AG10803 (cell line): ENCODE results near the gene KIFC3.
"Not testable (repeated sequence)": the region's sequence is repeated elsewhere in the genome, so short reads cannot be mapped to it uniquely, and the experiment has no call there.

ENCODE experiments used
- DNase-seq: peaks from one replicate; pipeline ENCODE4 v3.0.0; 2010; ENCODE audit warnings: low read depth
- H3K4me3 ChIP-seq: 2 replicates; pipeline ENCODE4 v1.5.1; 2011; ENCODE audit warnings: mild to moderate bottlenecking, low read length, control low read depth
- TF ChIP-seq, protein P1 (sequence below): conservative IDR thresholded peaks from 2 replicates; pipeline ENCODE4 v1.5.1; 2011; ENCODE audit warnings: mild to moderate bottlenecking, low read length, control low read depth, inconsistent platforms

The KIFC3 gene

DNA sequence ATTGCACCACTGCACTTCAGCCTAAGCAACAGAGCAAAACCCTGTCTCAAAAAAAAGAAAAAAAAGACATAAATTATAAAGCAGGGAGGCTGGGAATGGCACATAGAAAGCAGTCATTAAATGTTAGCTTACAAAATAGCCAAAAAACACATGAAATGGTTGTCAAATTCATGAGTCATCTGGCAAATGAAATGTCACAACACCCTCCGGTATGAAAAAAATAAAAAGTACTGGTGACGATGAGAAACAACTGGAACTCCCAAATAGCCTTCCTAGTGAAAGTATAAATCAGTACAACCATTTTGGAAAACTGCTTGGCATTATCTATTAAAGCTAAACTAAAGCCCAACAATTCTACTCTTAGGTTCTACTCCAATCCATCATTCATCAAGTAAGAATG lies 70.3 kb downstream of the KIFC3 start:
- TF ChIP-seq, protein P1, sequence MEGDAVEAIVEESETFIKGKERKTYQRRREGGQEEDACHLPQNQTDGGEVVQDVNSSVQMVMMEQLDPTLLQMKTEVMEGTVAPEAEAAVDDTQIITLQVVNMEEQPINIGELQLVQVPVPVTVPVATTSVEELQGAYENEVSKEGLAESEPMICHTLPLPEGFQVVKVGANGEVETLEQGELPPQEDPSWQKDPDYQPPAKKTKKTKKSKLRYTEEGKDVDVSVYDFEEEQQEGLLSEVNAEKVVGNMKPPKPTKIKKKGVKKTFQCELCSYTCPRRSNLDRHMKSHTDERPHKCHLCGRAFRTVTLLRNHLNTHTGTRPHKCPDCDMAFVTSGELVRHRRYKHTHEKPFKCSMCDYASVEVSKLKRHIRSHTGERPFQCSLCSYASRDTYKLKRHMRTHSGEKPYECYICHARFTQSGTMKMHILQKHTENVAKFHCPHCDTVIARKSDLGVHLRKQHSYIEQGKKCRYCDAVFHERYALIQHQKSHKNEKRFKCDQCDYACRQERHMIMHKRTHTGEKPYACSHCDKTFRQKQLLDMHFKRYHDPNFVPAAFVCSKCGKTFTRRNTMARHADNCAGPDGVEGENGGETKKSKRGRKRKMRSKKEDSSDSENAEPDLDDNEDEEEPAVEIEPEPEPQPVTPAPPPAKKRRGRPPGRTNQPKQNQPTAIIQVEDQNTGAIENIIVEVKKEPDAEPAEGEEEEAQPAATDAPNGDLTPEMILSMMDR: no peak
- DNase-seq: peak; percentile 89
- H3K4me3 ChIP-seq: no peak overlapping the region

DNA sequence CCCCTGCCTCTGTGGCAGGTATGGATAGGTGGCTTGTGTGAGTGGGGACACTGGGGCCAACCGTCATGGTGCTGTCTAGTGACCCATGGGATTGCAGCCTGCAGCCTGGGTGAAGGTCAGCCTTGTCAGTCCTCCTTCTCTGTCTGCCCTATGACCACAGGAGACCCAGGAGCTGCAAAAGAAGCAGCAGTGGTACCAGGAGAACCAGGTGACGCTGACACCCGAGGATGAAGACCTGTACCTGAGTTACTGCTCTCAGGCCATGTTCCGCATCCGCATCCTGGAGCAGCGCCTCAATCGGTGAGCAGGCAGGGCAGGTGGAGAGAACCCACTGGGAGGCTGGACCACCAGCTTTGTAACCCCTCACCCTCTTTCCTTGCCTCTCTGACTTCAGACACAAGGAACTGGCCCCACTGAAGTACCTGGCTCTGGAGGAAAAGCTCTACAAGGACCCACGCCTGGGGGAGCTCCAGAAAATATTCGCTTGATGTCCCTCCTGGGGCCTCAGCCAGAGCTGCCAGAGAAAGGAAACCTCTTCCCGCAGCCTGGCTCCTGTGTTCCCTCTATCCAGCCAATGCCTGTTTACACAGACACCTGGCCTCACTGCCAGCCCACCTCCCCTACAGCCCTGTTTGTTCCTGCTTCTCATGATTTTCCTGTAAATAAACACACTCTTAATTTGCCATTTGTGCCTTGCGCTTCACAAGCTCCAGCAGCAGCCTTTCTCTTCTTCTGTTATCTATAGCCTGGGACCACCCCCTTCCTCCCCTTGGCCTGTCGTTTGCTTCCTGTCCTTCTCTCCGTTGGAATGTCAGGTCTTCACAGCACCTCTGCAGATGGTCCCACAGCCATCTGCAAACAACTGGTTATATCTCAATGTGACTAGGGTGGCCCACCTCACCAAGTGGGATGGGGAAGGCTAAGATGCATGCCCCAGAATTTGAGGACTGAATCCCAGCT lies 71.2 kb downstream of the KIFC3 start:
- H3K4me3 ChIP-seq: no peak overlapping the region
- no peak for DNase-seq
- TF ChIP-seq, protein P1: no peak

DNA sequence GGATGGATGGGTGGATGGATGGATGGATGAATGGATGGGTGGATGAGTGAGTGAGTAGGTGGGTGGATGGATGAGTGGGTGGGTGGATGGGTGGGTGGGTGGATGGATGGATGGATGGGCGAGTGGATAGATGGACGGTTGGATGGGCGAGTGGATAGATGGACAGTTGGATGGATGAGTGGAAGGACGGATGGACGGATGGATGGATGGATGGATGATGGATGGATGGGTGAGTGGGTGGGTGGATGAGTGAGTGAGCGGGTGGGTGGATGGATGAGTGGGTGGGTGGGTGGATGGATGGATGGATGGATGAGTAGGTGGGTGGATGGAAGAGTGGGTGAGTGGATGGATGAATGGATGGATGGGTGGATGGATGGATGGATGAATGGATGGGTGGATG lies 72.4 kb downstream of the KIFC3 start:
- DNase-seq, H3K4me3 ChIP-seq: not testable (repeated sequence)

DNA sequence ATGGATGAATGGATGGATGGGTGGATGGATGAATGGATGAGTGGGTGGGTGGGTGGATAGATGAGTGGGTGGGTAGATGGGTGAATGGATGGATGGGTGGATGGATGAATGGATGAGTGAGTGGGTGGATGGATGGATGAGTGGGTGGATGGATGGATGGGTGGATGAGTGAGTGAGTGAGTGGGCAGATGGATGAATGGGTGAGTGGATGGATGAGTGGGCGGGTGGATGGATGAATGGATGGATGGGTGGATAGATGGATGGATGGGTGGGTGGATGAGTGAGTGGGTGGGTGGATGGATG lies 73.2 kb downstream of the KIFC3 start:
- no peak for DNase-seq
- H3K4me3 ChIP-seq: no peak overlapping the region
- TF ChIP-seq, protein P1: no peak

DNA sequence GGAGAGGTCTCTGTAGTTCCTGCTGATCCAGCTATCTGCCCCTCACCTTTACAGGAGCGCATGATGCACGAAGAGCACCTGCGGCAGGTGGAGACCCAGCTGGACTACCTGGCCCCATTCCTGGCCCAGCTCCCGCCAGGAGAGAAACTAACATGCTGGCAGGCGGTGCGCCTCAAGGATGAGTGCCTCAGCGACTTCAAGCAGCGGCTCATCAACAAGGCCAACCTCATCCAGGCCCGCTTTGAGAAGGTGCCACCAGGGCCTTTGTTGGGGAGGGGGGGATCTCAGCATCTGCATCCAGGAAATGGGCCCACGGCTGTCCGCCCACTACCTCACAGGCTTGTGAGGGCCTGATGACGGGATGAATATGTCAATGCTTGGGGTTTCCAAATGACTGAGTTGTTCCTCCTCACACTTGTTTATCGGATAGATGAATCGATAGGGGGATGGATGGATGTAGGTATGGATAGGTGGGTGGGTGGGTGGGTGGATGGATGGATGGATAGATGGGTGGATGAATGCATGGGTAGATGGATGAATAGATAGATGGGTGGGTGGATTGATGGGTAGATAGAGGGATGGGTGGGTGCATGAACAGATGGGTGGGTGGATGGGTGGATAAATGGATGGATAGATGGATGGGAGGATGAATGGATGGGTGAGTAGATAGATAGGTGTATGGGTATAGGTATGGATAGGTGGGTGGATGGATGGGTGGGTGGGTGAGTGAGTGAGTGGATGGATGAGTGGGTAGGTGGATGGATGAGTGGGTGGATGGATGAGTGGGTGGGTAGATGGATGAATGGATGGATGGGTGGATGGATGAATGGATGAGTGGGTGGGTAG lies 73.7 kb downstream of the KIFC3 start:
- DNase-seq: no peak
- no peak overlapping the region for H3K4me3 ChIP-seq
- TF ChIP-seq, protein P1: no peak

DNA sequence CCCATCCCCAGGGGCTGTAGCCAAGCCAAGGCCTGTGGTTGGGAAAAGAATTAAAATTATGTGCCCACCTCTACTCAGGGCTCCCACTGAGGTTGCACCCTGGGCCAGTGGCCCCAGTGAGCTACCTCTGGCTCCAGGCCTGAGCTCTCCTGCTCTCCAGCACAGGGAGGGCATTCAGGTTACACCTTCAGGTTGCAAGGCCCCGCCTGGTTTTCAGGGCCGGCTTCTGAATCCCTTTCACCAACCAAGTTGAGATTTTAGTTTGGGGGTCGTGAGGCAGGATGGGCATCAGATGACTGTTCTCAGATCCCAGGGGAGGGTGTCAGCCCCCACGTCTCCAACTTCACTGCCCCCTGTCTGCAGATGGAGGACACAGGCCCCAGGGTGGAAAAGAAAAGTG lies 74.7 kb downstream of the KIFC3 start:
- TF ChIP-seq, protein P1: no peak
- DNase-seq: no peak

DNA sequence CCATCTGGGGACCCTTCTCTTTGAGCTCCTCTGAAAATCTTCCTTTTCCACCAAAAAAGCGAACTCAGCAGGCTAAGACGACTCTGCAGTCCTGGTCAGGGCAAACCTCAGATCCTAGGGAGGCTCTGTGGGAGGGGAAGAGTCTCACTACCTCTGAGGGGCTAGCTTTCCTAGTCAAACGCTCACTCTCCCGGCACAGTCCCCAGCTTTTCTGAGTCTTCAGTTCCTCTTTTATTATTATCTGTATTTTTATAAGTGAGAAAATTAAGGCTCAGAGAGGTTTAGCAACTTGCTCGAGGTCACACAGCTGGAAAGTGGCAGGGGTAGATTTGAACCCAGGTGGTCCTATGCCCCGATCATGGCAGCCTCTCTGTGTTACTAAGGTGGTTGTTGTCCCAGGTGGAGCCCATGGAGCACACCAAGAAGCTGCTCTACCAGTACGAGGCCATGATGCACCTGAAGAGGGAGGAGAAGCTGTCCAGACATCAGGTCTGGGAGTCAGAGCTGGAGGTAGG lies 75.8 kb downstream of the KIFC3 start:
- TF ChIP-seq, protein P1: no peak
- DNase-seq: no peak

More for the DNA sequence above, 74.7 kb downstream of the KIFC3 start:
- no peak overlapping the region for H3K4me3 ChIP-seq

More for the DNA sequence above, 75.8 kb downstream of the KIFC3 start:
- H3K4me3 ChIP-seq: no peak overlapping the region
